Stimulated activated CD8-positive, alpha-beta memory T cell treated with anti-CD3 and anti-CD28 coated beads, Interleukin-12 subunit alpha, Interleukin-12 subunit beta, amount 100 ng/mL, for 4 hours (primary cell): Measurements from ENCODE around the gene RYR1.
"Not testable (repeated sequence)": the region's sequence is repeated elsewhere in the genome, so short reads cannot be mapped to it uniquely, and the experiment has no call there.

Experiments used
- DNase-seq: peaks from one replicate; pipeline ENCODE4 v3.0.0-alpha.2; 2020; ENCODE audit warnings: low read depth

RYR1 gene

GRCh38 chr19:38561658-38562057 lies 128.2 kb downstream of the RYR1 start:
- DNase-seq, result no peak

- no peak for DNase-seq
Observed at GRCh38 chr19:38562096-38562495, 128.6 kb downstream of the RYR1 start.

- DNase-seq, result no peak
Observed at GRCh38 chr19:38563475-38563874, 130.0 kb downstream of the RYR1 start.

GRCh38 chr19:38564981-38565690 lies 131.6 kb downstream of the RYR1 start:
- no peak for DNase-seq

- no peak for DNase-seq
Observed at GRCh38 chr19:38565691-38566105, 132.2 kb downstream of the RYR1 start.

GRCh38 chr19:38569368-38569983 lies 136.0 kb downstream of the RYR1 start:
- no peak for DNase-seq

- no peak for DNase-seq
Observed at GRCh38 chr19:38571682-38572081, 138.2 kb downstream of the RYR1 start.

- no peak for DNase-seq
Observed at GRCh38 chr19:38577826-38578225, 144.3 kb downstream of the RYR1 start.

GRCh38 chr19:38579304-38579703 lies 145.8 kb downstream of the RYR1 start:
- DNase-seq, result not testable (repeated sequence)

- DNase-seq, result no peak
Observed at GRCh38 chr19:38580080-38580479, 146.6 kb downstream of the RYR1 start.

GRCh38 chr19:38583219-38583984 lies 149.9 kb downstream of the RYR1 start:
- no peak for DNase-seq

- no peak for DNase-seq
Observed at GRCh38 chr19:38583985-38584305, 150.5 kb downstream of the RYR1 start.

- no peak for DNase-seq
Observed at GRCh38 chr19:38587562-38587961, 154.1 kb downstream of the RYR1 start.

- DNase-seq, result no peak
Observed at GRCh38 chr19:38588041-38588440, 154.6 kb downstream of the RYR1 start.

GRCh38 chr19:38592940-38593339 lies 159.4 kb downstream of the RYR1 start:
- DNase-seq, result no peak

GRCh38 chr19:38596057-38596981 lies 162.8 kb downstream of the RYR1 start:
- no peak for DNase-seq

GRCh38 chr19:38597075-38597474 lies 163.6 kb downstream of the RYR1 start:
- DNase-seq, result no peak

- DNase-seq, result no peak
Observed at GRCh38 chr19:38599722-38600121, 166.2 kb downstream of the RYR1 start.

GRCh38 chr19:38602856-38603255 lies 169.4 kb downstream of the RYR1 start:
- DNase-seq, result not testable (repeated sequence)

- no peak for DNase-seq
Observed at GRCh38 chr19:38606131-38606530, 172.6 kb downstream of the RYR1 start.

- no peak for DNase-seq
Observed at GRCh38 chr19:38614289-38614688, 180.8 kb downstream of the RYR1 start.

- no peak for DNase-seq
Observed at GRCh38 chr19:38615007-38615581, 181.6 kb downstream of the RYR1 start.
